HG02938 (cell line): Measurements from ENCODE around the gene SPRED3.
"Not testable (repeated sequence)": the region's sequence is repeated elsewhere in the genome, so short reads cannot be mapped to it uniquely, and the experiment has no call there.

Experiments
- ATAC-seq: cut with Tn5 transposase; IDR thresholded peaks from one replicate; pipeline ENCODE4 v1.9.1; 2021; ENCODE audit warnings: mild to moderate bottlenecking, moderate library complexity; ENCODE audit not compliant: unreplicated experiment

The SPRED3 gene, protein sequence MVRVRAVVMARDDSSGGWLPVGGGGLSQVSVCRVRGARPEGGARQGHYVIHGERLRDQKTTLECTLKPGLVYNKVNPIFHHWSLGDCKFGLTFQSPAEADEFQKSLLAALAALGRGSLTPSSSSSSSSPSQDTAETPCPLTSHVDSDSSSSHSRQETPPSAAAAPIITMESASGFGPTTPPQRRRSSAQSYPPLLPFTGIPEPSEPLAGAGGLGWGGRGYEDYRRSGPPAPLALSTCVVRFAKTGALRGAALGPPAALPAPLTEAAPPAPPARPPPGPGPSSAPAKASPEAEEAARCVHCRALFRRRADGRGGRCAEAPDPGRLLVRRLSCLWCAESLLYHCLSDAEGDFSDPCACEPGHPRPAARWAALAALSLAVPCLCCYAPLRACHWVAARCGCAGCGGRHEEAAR

DNA sequence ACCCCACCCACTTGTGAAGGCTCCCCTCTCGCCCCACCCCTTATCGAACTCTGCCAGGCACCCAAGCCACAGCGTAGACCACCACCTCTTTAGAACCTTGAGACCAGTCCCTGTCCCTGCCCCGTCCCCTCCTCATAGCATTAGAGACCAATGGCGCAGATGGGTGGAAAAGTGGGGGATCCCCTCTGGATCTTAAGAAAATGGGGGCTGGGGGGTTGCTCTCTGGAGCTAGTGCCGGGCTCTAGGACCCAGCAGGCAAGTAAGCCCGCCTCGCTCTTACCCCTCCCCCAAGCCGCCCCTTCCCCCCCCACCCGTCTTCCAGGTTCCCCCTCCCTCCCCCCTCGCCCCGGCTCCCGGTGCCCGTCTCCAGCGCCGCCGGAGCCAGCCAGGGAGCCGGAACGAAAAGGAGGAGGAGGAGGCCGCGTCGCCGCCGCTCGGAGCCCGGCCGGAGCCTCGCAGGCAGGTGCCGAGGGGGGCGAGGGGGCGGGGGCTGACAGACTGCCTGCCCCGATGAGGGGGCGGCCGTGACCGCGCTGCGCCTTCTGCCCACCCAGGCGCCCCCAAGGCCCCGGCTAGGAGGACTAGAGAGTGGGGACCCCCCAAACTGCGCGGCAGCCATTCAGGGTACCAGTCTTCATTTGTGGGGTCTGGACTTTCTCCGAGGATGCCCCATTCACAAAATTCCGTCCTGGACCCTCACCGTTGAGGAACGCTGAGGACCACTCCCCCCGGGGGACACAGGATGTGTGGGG is at the start of gene SPRED3:
Gene SPRED3 (plus strand): TSS at position 349 of the 752 bp plus-strand sequence. CDS start 1,606 bp downstream, outside the sequence.
- no peak for ATAC-seq

DNA sequence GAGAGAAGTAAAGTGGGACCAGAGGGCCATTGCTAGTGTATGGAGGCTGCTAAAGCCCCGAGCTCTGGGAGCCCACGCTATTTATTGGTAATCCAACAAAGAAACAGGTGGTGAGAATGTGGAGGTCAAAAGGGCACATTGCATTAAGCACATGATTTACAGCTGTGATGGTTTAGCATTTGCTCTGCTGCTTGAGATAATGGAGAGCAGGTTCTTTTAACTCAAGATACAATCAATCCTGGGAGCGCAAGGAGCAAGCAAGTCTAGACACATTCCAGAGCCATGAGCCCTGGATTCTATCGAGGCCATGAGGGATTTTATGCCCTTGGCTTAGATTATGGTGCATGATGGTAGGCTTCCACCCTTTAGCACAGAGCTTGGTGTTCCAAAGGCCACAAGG is 49.5 kb upstream of the SPRED3 start:
- not testable (repeated sequence) for ATAC-seq

DNA sequence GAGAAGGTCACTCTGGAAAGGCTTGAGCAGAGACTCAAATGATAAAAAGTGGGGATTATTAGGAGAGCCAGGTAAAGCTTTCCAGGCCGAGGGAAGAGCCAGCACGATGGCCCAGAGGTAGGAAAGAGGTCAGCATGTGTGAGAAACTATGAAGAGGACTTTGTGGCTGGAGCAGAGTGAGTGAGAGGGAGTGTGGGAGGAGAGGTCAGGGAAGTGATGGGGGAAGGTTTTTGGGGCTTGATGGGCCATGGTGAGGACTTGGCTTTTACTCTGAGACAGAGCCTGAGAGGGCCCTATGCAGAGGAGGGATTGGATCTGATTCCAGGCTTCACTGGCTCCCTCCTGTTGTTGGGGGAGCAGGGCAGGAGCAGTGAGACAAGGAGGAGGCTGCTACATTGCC is 47.6 kb upstream of the SPRED3 start:
- no peak for ATAC-seq

DNA sequence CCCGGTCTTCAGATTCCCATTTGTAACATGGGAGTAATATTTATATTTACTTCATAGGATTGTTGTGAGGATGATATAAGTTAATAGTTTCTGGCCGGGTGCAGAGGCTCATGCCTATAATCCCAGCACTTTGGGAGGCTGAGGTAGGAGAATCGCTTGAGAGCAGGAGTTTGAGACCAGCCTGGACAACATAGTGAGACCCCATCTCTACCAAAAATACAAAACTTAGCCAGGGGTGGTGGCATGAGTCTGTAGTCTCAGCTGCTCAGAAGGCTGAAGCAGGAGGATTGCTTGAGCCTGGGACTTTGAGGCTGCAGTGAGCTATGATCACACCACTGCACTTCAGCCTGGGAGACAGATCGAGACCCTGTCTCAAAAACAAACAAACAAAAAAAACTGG is 41.7 kb upstream of the SPRED3 start:
- ATAC-seq: no peak

GRCh38 chr19:38350883-38351282 is 37.6 kb upstream of the SPRED3 start:
- no peak for ATAC-seq

DNA sequence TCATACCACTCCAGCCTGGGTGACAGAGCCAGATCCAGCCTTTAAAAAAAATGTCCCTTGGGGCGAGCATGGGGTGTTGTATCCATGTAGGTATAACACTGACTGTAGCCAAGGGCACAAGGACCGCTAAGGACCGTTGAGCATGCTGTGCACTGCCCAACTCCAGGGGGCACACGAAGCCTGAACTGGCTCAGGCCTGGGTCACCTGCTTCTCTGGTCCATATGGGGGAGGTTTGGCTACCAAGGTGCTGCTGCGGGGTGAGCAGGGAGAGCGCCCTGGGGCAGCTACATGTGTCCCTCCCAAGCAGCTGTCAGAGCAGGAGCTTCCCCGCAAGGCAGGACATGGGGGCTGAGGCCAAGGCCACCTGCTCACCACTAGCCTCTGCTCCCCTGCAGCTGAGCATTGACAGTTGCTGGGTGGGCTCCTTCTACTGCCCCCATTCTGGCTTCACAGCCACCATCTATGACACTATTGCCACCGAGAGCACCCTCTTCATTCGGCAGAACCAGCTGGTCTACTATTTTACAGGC is 36.6 kb upstream of the SPRED3 start:
- ATAC-seq: no peak

- no peak for ATAC-seq
Measured at GRCh38 chr19:38352611-38353010, 35.9 kb upstream of the SPRED3 start.

- no peak for ATAC-seq
Measured at GRCh38 chr19:38355728-38356725, 32.5 kb upstream of the SPRED3 start.

- ATAC-seq: no peak
Measured at GRCh38 chr19:38358071-38358470, 30.4 kb upstream of the SPRED3 start.

GRCh38 chr19:38359242-38360021 is 29.1 kb upstream of the SPRED3 start:
- ATAC-seq: no peak

GRCh38 chr19:38360351-38360750 is 28.1 kb upstream of the SPRED3 start:
- no peak for ATAC-seq

- ATAC-seq: no peak
Measured at GRCh38 chr19:38360839-38361631, 27.5 kb upstream of the SPRED3 start.

GRCh38 chr19:38361633-38362075 is 26.8 kb upstream of the SPRED3 start:
- no peak for ATAC-seq

DNA sequence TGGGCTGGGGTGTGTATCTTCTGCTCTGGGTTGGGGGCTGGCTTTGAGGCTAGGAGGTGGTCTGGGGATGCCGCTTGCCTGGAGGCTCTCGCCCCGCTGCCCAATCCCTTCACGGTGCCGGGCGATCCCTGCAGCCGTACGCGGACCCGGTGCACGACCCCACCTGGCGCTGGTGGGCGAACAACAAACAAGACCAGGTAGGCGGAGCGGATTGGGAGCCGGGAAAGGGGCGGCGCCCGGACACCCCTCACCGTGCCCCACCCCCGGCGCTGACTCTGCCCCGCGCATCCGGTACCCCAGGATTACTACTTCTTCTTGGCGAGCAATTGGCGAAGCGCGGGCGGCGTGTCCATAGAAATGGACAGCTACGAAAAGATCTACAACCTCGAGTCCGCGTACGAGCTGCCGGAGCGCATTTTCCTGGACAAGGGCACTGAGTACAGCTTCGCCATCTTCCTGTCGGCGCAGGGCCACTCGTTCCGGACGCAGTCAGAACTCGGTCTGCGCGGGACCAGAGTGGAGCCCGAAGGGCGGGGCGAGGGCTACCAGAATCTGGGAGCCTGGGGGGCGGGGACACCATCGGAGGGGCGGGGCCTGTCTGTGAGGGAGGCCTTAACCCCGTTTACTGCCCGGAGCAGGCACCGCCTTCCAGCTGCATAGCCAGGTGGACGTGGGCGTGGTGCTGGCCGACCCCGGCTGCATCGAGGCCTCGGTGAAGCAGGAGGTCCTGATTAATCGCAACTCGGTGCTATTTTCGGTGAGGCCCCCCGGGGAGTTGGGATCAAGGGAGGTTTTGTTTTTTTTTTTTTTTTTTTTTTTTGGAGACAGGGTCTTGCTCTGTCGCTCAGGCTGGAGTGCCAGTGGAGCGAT is 26.2 kb upstream of the SPRED3 start:
- ATAC-seq: no peak

DNA sequence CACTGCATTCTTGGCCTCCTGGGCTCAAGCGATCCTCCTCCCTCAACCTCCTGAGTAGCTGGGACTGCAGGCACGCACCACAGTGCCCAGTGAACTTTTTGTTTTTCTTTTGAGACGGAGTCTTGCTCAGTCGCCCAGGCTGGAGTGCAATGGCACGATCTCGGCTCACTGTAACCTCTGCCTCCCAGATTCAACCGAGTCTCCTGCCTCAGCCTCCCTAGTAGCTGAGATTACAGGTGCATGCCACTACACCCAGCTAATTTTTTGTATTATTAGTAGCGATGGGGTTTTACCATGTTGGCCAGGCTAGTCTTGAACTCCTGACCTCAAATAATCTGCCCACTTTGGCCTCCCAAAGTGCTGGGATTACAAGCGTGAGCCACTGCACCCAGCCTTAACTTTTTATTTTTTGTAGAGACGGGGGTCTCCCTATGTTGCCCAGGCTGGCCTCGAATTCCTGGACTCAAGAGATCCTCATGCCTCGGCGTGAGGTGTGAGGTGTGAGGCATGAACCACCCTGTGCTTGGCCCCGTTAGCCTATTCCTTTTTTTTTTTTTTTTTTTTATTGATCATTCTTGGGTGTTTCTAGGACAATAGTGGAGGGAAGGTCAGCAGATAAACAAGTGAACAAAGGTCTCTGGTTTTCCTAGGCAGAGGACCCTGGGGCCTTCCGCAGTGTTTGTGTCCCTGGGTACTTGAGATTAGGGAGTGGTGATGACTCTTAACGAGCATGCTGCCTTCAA is 25.4 kb upstream of the SPRED3 start:
- ATAC-seq: not testable (repeated sequence)

GRCh38 chr19:38367041-38367440 is 21.5 kb upstream of the SPRED3 start:
- ATAC-seq: no peak

- no peak for ATAC-seq
Measured at GRCh38 chr19:38369584-38369983, 18.9 kb upstream of the SPRED3 start.
